ENCODE results near the gene LGALS7B. TPM values are rescaled to one million over a fixed set of nuclear protein-coding genes. Genes with fewer than 3 reads are reported as not detected.

The LGALS7B gene
- polyA plus RNA-seq, 3 donors = not detected

GRCh38 chr19:38834590-38834989 lies 45.6 kb downstream of the LGALS7B start:
- peaks cover 42 to 45% of the 10 kb centered on the region in 2 donors for H3K36me3 ChIP-seq (replicated peaks in 1 of 2; ENCODE audit: control insufficient read depth in 1 of 2, insufficient read depth in 2 of 2, low read length in 2 of 2)
- no peaks in the 10 kb centered on the region for H3K9me3 Mint-ChIP-seq
- no peak overlapping the region for H3K4me3 Mint-ChIP-seq
- peaks cover 42 to 50% of the 10 kb centered on the region in 2 donors for H3K36me3 Mint-ChIP-seq
- H3K27me3 Mint-ChIP-seq (ENCODE audit: low read depth in 3 of 3) = no peaks in the 10 kb centered on the region
- H3K9me3 ChIP-seq (replicated peaks in 1 of 2; ENCODE audit: control insufficient read depth in 1 of 2, insufficient read depth in 1 of 2, low read length in 2 of 2) = no peaks in the 10 kb centered on the region
- peaks cover 20% of the 10 kb centered on the region for H3K79me2 ChIP-seq (ENCODE audit: insufficient read depth, low read length)
- H3K27me3 ChIP-seq (ENCODE audit: control insufficient read depth in 2 of 2, insufficient read depth in 2 of 2, low read length in 2 of 2) = no peaks in the 10 kb centered on the region
- H3K4me1 Mint-ChIP-seq = peaks cover 21% of the 10 kb centered on the region
- no peak overlapping the region for H3K9ac ChIP-seq (ENCODE audit: insufficient read depth, low read length, poor library complexity, severe bottlenecking)
- H3K27ac ChIP-seq (ENCODE audit: low read depth in 1 of 2, low read length in 2 of 2) = no peak overlapping the region
- no peak overlapping the region for H3K4me2 ChIP-seq (replicated peaks; ENCODE audit: extremely low read depth, low read length, poor library complexity, severe bottlenecking)
- peaks cover 22 to 26% of the 10 kb centered on the region in 2 donors for H3K4me1 ChIP-seq (ENCODE audit: control insufficient read depth in 1 of 2, insufficient read depth in 2 of 2, low read length in 2 of 2)
- H3K4me3 ChIP-seq (replicated peaks in 1 of 3; ENCODE audit: low read depth in 2 of 3, low read length in 3 of 3) = no peak overlapping the region
- H3K27ac Mint-ChIP-seq = no peak overlapping the region
- H2AFZ ChIP-seq (ENCODE audit: insufficient read depth, low read depth, low read length, poor library complexity, severe bottlenecking) = no peak overlapping the region
- H4K20me1 ChIP-seq (ENCODE audit: insufficient read depth, low read length) = peaks cover 32% of the 10 kb centered on the region
- TF ChIP-seq CTCF (IDR thresholded peaks at IDR 0.05) = no peak
- no peak for DNase-seq
- intact Hi-C loops (cut with micrococcal nuclease) = loop anchor here in 1 of 2 donors (5.0 kb wide), 1 partner anchor 63 kb away; the partner anchor contains the start of genes NFKBIB and SIRT2
- 96% methylated on average over 3 of the region's 6 CpGs for WGBS (ENCODE audit: insufficient coverage)

GRCh38 chr19:38836159-38836982 lies 47.4 kb downstream of the LGALS7B start:
- H3K4me3 Mint-ChIP-seq = no peak overlapping the region
- peaks cover 54 to 62% of the 10 kb centered on the region in 2 donors for H3K36me3 Mint-ChIP-seq

More at GRCh38 chr19:38836159-38836982, 47.4 kb downstream of the LGALS7B start:
- peaks cover 5 to 9% of the 10 kb centered on the region in 2 donors for H3K4me1 ChIP-seq (ENCODE audit: control insufficient read depth in 1 of 2, insufficient read depth in 2 of 2, low read length in 2 of 2)
- H4K20me1 ChIP-seq (ENCODE audit: insufficient read depth, low read length) = peaks cover 50% of the 10 kb centered on the region
- peaks cover 13% of the 10 kb centered on the region for H3K79me2 ChIP-seq (ENCODE audit: insufficient read depth, low read length)
- H2AFZ ChIP-seq (ENCODE audit: insufficient read depth, low read depth, low read length, poor library complexity, severe bottlenecking) = no peak overlapping the region
- TF ChIP-seq CTCF (IDR thresholded peaks at IDR 0.05) = no peak
- H3K9ac ChIP-seq (ENCODE audit: insufficient read depth, low read length, poor library complexity, severe bottlenecking) = no peak overlapping the region
- H3K27me3 ChIP-seq (ENCODE audit: control insufficient read depth in 2 of 2, insufficient read depth in 2 of 2, low read length in 2 of 2) = no peaks in the 10 kb centered on the region
- DNase-seq = no peak
- no peak overlapping the region for H3K4me3 ChIP-seq (replicated peaks in 1 of 3; ENCODE audit: low read depth in 2 of 3, low read length in 3 of 3)
- intact Hi-C loops (cut with micrococcal nuclease) = no loop called here
- Mint-ChIP-seq H3K27me3 (ENCODE audit: low read depth in 3 of 3) (no peaks in the 10 kb centered on the region), H3K4me1 (peaks cover 4% of the 10 kb centered on the region), H3K9me3 (no peaks in the 10 kb centered on the region), H3K27ac (peak overlapping the region in 4 of 7 donors; percentile 35 to 65 (median 57))
- H3K4me2 ChIP-seq (replicated peaks; ENCODE audit: extremely low read depth, low read length, poor library complexity, severe bottlenecking) = no peak overlapping the region
- peaks cover 58 to 63% of the 10 kb centered on the region in 2 donors for H3K36me3 ChIP-seq (replicated peaks in 1 of 2; ENCODE audit: control insufficient read depth in 1 of 2, insufficient read depth in 2 of 2, low read length in 2 of 2)
- H3K27ac ChIP-seq (ENCODE audit: low read depth in 1 of 2, low read length in 2 of 2) = peak overlapping the region; percentile 1 to 8
- 93% methylated on average over 5 of the region's 8 CpGs for WGBS (ENCODE audit: insufficient coverage)
- no peaks in the 10 kb centered on the region for H3K9me3 ChIP-seq (replicated peaks in 1 of 2; ENCODE audit: control insufficient read depth in 1 of 2, insufficient read depth in 1 of 2, low read length in 2 of 2)

All from CD14-positive monocyte (primary cell).